ENCODE measurements around the gene SETD2.

SETD2 gene

GRCh38 chr3:47003461-47004368 is 160.2 kb downstream of the SETD2 start:
- Histone ChIP-seq H3K79me2 (ENCODE audit: control insufficient read depth, low read length) (no peaks in the 10 kb centered on the region), H3K4me2 (ENCODE audit: low read length) (no peak overlapping the region), H3K27ac (ENCODE audit: low read depth, low read length) (no peak overlapping the region), H4K20me1 (ENCODE audit: control insufficient read depth, insufficient read depth, low read depth, low read length) (no peaks in the 10 kb centered on the region), H3K9me2 (replicated peaks; ENCODE audit: control insufficient read depth, low read length) (no peaks in the 10 kb centered on the region), H3K4me3 (ENCODE audit: low read length) (no peak overlapping the region), H3K36me3 (ENCODE audit: control insufficient read depth, low read length) (peaks cover 55% of the 10 kb centered on the region), H3F3A (ENCODE audit: control insufficient read depth, insufficient read depth) (no peaks in the 10 kb centered on the region; the same call in 1 of the 2 replicates), H3K9me3 (ENCODE audit: control insufficient read depth, insufficient read depth, low read length) (no peaks in the 10 kb centered on the region), H3K4me1 (ENCODE audit: control insufficient read depth, low read length) (peaks cover 4% of the 10 kb centered on the region), H3K27me3 (ENCODE audit: control insufficient read depth, low read length) (no peaks in the 10 kb centered on the region)
- TF ChIP-seq, protein P1, sequence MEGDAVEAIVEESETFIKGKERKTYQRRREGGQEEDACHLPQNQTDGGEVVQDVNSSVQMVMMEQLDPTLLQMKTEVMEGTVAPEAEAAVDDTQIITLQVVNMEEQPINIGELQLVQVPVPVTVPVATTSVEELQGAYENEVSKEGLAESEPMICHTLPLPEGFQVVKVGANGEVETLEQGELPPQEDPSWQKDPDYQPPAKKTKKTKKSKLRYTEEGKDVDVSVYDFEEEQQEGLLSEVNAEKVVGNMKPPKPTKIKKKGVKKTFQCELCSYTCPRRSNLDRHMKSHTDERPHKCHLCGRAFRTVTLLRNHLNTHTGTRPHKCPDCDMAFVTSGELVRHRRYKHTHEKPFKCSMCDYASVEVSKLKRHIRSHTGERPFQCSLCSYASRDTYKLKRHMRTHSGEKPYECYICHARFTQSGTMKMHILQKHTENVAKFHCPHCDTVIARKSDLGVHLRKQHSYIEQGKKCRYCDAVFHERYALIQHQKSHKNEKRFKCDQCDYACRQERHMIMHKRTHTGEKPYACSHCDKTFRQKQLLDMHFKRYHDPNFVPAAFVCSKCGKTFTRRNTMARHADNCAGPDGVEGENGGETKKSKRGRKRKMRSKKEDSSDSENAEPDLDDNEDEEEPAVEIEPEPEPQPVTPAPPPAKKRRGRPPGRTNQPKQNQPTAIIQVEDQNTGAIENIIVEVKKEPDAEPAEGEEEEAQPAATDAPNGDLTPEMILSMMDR (IDR thresholded peaks at IDR 0.05; ENCODE audit: low read depth, low read length, poor library complexity, severe bottlenecking): no peak
- no peak for TF ChIP-seq EZH2phosphoT487 (IDR thresholded peaks at IDR 0.05; ENCODE audit: borderline replicate concordance, low read length)

- Histone ChIP-seq H4K20me1 (ENCODE audit: control insufficient read depth, insufficient read depth, low read depth, low read length) (no peaks in the 10 kb centered on the region), H3K4me3 (ENCODE audit: low read length) (no peak overlapping the region), H3K9me2 (replicated peaks; ENCODE audit: control insufficient read depth, low read length) (no peaks in the 10 kb centered on the region), H3K4me2 (ENCODE audit: low read length) (no peak overlapping the region), H3K27ac (ENCODE audit: low read depth, low read length) (no peak overlapping the region), H3K36me3 (ENCODE audit: control insufficient read depth, low read length) (peaks cover 57% of the 10 kb centered on the region), H3K9me3 (ENCODE audit: control insufficient read depth, insufficient read depth, low read length) (no peaks in the 10 kb centered on the region), H3F3A (ENCODE audit: control insufficient read depth, insufficient read depth) (no peaks in the 10 kb centered on the region; the same call in 1 of the 2 replicates), H3K4me1 (ENCODE audit: control insufficient read depth, low read length) (no peaks in the 10 kb centered on the region), H3K79me2 (ENCODE audit: control insufficient read depth, low read length) (no peaks in the 10 kb centered on the region), H3K27me3 (ENCODE audit: control insufficient read depth, low read length) (no peaks in the 10 kb centered on the region)
- TF ChIP-seq, protein P1 (IDR thresholded peaks at IDR 0.05; ENCODE audit: low read depth, low read length, poor library complexity, severe bottlenecking): no peak
- TF ChIP-seq EZH2phosphoT487 (IDR thresholded peaks at IDR 0.05; ENCODE audit: borderline replicate concordance, low read length): no peak
Observed at GRCh38 chr3:47003056-47003410, 160.9 kb downstream of the SETD2 start.

GRCh38 chr3:47002171-47003055 is 161.5 kb downstream of the SETD2 start:
- no peak for TF ChIP-seq EZH2phosphoT487 (IDR thresholded peaks at IDR 0.05; ENCODE audit: borderline replicate concordance, low read length)
- TF ChIP-seq, protein P1 (IDR thresholded peaks at IDR 0.05; ENCODE audit: low read depth, low read length, poor library complexity, severe bottlenecking): peak; percentile 40
- no peaks in the 10 kb centered on the region for H4K20me1 ChIP-seq (ENCODE audit: control insufficient read depth, insufficient read depth, low read depth, low read length)
- no peaks in the 10 kb centered on the region for H3K9me3 ChIP-seq (ENCODE audit: control insufficient read depth, insufficient read depth, low read length)
- no peaks in the 10 kb centered on the region for H3K9me2 ChIP-seq (replicated peaks; ENCODE audit: control insufficient read depth, low read length)
- H3K4me1 ChIP-seq (ENCODE audit: control insufficient read depth, low read length): no peaks in the 10 kb centered on the region
- H3K4me2 ChIP-seq (ENCODE audit: low read length): no peak overlapping the region
- no peak overlapping the region for H3K4me3 ChIP-seq (ENCODE audit: low read length)
- H3K79me2 ChIP-seq (ENCODE audit: control insufficient read depth, low read length): no peaks in the 10 kb centered on the region
- peaks cover 55% of the 10 kb centered on the region for H3K36me3 ChIP-seq (ENCODE audit: control insufficient read depth, low read length)
- H3K27ac ChIP-seq (ENCODE audit: low read depth, low read length): no peak overlapping the region
- no peaks in the 10 kb centered on the region; the same call in 1 of the 2 replicates for H3F3A ChIP-seq (ENCODE audit: control insufficient read depth, insufficient read depth)
- no peaks in the 10 kb centered on the region for H3K27me3 ChIP-seq (ENCODE audit: control insufficient read depth, low read length)

Measured in DOHH2 (cell line).